Measurements from ENCODE around the gene ZFX.
"Not testable (repeated sequence)": the region's sequence is repeated elsewhere in the genome, so short reads cannot be mapped to it uniquely, and the experiment has no call there.

Gene ZFX

GRCh38 chrX:24146283-24146949, 3.1 kb upstream of the ZFX start:
- no peaks in the 10 kb centered on the region for H3K9me3 Mint-ChIP-seq
- H3K27ac Mint-ChIP-seq, result peak overlapping the region; percentile 81
- H3K36me3 Mint-ChIP-seq (ENCODE audit: low read depth), result peaks cover 6% of the 10 kb centered on the region
- no peaks in the 10 kb centered on the region for H3K27me3 Mint-ChIP-seq (ENCODE audit: low read depth)
- peaks cover 24% of the 10 kb centered on the region for H3K4me1 Mint-ChIP-seq (ENCODE audit: low read depth)
- H3K4me3 Mint-ChIP-seq, result peak overlapping the region; percentile 75

GRCh38 chrX:24147165-24147564, 2.4 kb upstream of the ZFX start:
- Mint-ChIP-seq H3K4me1 (ENCODE audit: low read depth) (peaks cover 27% of the 10 kb centered on the region), H3K9me3 (no peaks in the 10 kb centered on the region), H3K27ac (peak overlapping the region; percentile 81), H3K4me3 (peak overlapping the region; percentile 25), H3K27me3 (ENCODE audit: low read depth) (no peaks in the 10 kb centered on the region), H3K36me3 (ENCODE audit: low read depth) (peaks cover 9% of the 10 kb centered on the region)

- no peaks in the 10 kb centered on the region for H3K9me3 Mint-ChIP-seq
- H3K27ac Mint-ChIP-seq, result peak overlapping the region; percentile 89
- no peaks in the 10 kb centered on the region for H3K27me3 Mint-ChIP-seq (ENCODE audit: low read depth)
- peaks cover 35% of the 10 kb centered on the region for H3K4me1 Mint-ChIP-seq (ENCODE audit: low read depth)
- H3K36me3 Mint-ChIP-seq (ENCODE audit: low read depth), result peaks cover 14% of the 10 kb centered on the region
- peak overlapping the region; percentile 75 for H3K4me3 Mint-ChIP-seq
These were observed 1.4 kb upstream of the ZFX start for GRCh38 chrX:24148121-24148520.

- Mint-ChIP-seq H3K4me3 (peak overlapping the region; percentile 75), H3K27me3 (ENCODE audit: low read depth) (no peaks in the 10 kb centered on the region), H3K9me3 (no peaks in the 10 kb centered on the region), H3K4me1 (ENCODE audit: low read depth) (peaks cover 42% of the 10 kb centered on the region), H3K27ac (peak overlapping the region; percentile 89), H3K36me3 (ENCODE audit: low read depth) (peaks cover 17% of the 10 kb centered on the region)
These were observed 786 bp upstream of the ZFX start for GRCh38 chrX:24148535-24149350.

- H3K9me3 Mint-ChIP-seq, result no peaks in the 10 kb centered on the region
- H3K27ac Mint-ChIP-seq, result peak overlapping the region; percentile 90
- no peaks in the 10 kb centered on the region for H3K27me3 Mint-ChIP-seq (ENCODE audit: low read depth)
- peak overlapping the region; percentile 93 for H3K4me3 Mint-ChIP-seq
- peaks cover 40% of the 10 kb centered on the region for H3K4me1 Mint-ChIP-seq (ENCODE audit: low read depth)
- peaks cover 17% of the 10 kb centered on the region for H3K36me3 Mint-ChIP-seq (ENCODE audit: low read depth)
These were observed 692 bp downstream of the ZFX start for GRCh38 chrX:24150051-24150790.

GRCh38 chrX:24150898-24151297, 1.4 kb downstream of the ZFX start:
- H3K27me3 Mint-ChIP-seq (ENCODE audit: low read depth), result no peaks in the 10 kb centered on the region
- H3K9me3 Mint-ChIP-seq, result no peaks in the 10 kb centered on the region
- H3K4me1 Mint-ChIP-seq (ENCODE audit: low read depth), result peaks cover 35% of the 10 kb centered on the region
- H3K4me3 Mint-ChIP-seq, result peak overlapping the region; percentile 93
- H3K27ac Mint-ChIP-seq, result peak overlapping the region; percentile 90
- peaks cover 17% of the 10 kb centered on the region for H3K36me3 Mint-ChIP-seq (ENCODE audit: low read depth)

- peaks cover 22% of the 10 kb centered on the region for H3K36me3 Mint-ChIP-seq (ENCODE audit: low read depth)
- H3K27ac Mint-ChIP-seq, result peak overlapping the region; percentile 90
- no peaks in the 10 kb centered on the region for H3K9me3 Mint-ChIP-seq
- H3K4me1 Mint-ChIP-seq (ENCODE audit: low read depth), result peaks cover 36% of the 10 kb centered on the region
- H3K4me3 Mint-ChIP-seq, result peak overlapping the region; percentile 93
- no peaks in the 10 kb centered on the region for H3K27me3 Mint-ChIP-seq (ENCODE audit: low read depth)
These were observed 2.0 kb downstream of the ZFX start for GRCh38 chrX:24151513-24151912.

- H3K4me3 Mint-ChIP-seq, result peak overlapping the region; percentile 77
- peak overlapping the region; percentile 81 for H3K27ac Mint-ChIP-seq
- H3K9me3 Mint-ChIP-seq, result no peaks in the 10 kb centered on the region
- no peaks in the 10 kb centered on the region for H3K27me3 Mint-ChIP-seq (ENCODE audit: low read depth)
- peaks cover 37% of the 10 kb centered on the region for H3K4me1 Mint-ChIP-seq (ENCODE audit: low read depth)
- H3K36me3 Mint-ChIP-seq (ENCODE audit: low read depth), result peaks cover 26% of the 10 kb centered on the region
These were observed 3.8 kb downstream of the ZFX start for GRCh38 chrX:24153178-24153795.

GRCh38 chrX:24153796-24154189, 4.3 kb downstream of the ZFX start:
- no peaks in the 10 kb centered on the region for H3K27me3 Mint-ChIP-seq (ENCODE audit: low read depth)
- H3K4me1 Mint-ChIP-seq (ENCODE audit: low read depth), result peaks cover 37% of the 10 kb centered on the region
- peaks cover 26% of the 10 kb centered on the region for H3K36me3 Mint-ChIP-seq (ENCODE audit: low read depth)
- H3K4me3 Mint-ChIP-seq, result peak overlapping the region; percentile 77
- no peaks in the 10 kb centered on the region for H3K9me3 Mint-ChIP-seq
- H3K27ac Mint-ChIP-seq, result peak overlapping the region; percentile 81

- no peak overlapping the region for H3K27ac Mint-ChIP-seq
- peaks cover 37% of the 10 kb centered on the region for H3K4me1 Mint-ChIP-seq (ENCODE audit: low read depth)
- H3K9me3 Mint-ChIP-seq, result no peaks in the 10 kb centered on the region
- H3K36me3 Mint-ChIP-seq (ENCODE audit: low read depth), result peaks cover 26% of the 10 kb centered on the region
- H3K27me3 Mint-ChIP-seq (ENCODE audit: low read depth), result no peaks in the 10 kb centered on the region
- H3K4me3 Mint-ChIP-seq, result no peak overlapping the region
These were observed 5.0 kb downstream of the ZFX start for GRCh38 chrX:24154490-24155034.

GRCh38 chrX:24155747-24156146, 6.2 kb downstream of the ZFX start:
- Mint-ChIP-seq H3K36me3 (ENCODE audit: low read depth) (peaks cover 26% of the 10 kb centered on the region), H3K4me1 (ENCODE audit: low read depth) (peaks cover 37% of the 10 kb centered on the region)
- H3K27me3 Mint-ChIP-seq (ENCODE audit: low read depth); H3K4me3 Mint-ChIP-seq; H3K27ac Mint-ChIP-seq; H3K9me3 Mint-ChIP-seq: not testable (repeated sequence)

GRCh38 chrX:24156177-24156576, 6.6 kb downstream of the ZFX start:
- no peak overlapping the region for H3K27ac Mint-ChIP-seq
- H3K36me3 Mint-ChIP-seq (ENCODE audit: low read depth), result peaks cover 21% of the 10 kb centered on the region
- no peaks in the 10 kb centered on the region for H3K27me3 Mint-ChIP-seq (ENCODE audit: low read depth)
- H3K9me3 Mint-ChIP-seq, result no peaks in the 10 kb centered on the region
- peak overlapping the region; percentile 3 for H3K4me3 Mint-ChIP-seq
- H3K4me1 Mint-ChIP-seq (ENCODE audit: low read depth), result peaks cover 33% of the 10 kb centered on the region

GRCh38 chrX:24158881-24159280, 9.4 kb downstream of the ZFX start:
- Mint-ChIP-seq H3K36me3 (ENCODE audit: low read depth) (peaks cover 15% of the 10 kb centered on the region), H3K9me3 (no peaks in the 10 kb centered on the region), H3K27ac (no peak overlapping the region), H3K4me3 (no peak overlapping the region), H3K27me3 (ENCODE audit: low read depth) (no peaks in the 10 kb centered on the region), H3K4me1 (ENCODE audit: low read depth) (peaks cover 15% of the 10 kb centered on the region)

- Mint-ChIP-seq H3K27me3 (ENCODE audit: low read depth) (no peaks in the 10 kb centered on the region), H3K4me3 (no peak overlapping the region), H3K4me1 (ENCODE audit: low read depth) (peaks cover 34% of the 10 kb centered on the region), H3K36me3 (ENCODE audit: low read depth) (peaks cover 9% of the 10 kb centered on the region), H3K9me3 (no peaks in the 10 kb centered on the region), H3K27ac (no peak overlapping the region)
These were observed 16.5 kb downstream of the ZFX start for GRCh38 chrX:24166078-24166477.

Data from T-helper 1 cell treated with Interleukin-12 subunit alpha and Interleukin-12 subunit beta and Interleukin-4 antibody, amounts not matched to agents 30 μg/mL and 1 μg/mL, for 36 hours (primary cell).